Gastrocnemius medialis (tissue), 4 donors: ENCODE measurements around the gene PDE4B. TPM values are rescaled to one million over a fixed set of nuclear protein-coding genes. Genes with fewer than 3 reads are reported as not detected.
A peak's percentile ranks its signal among the peaks of the same experiment; 100 is the strongest.

Source experiments
- ATAC-seq, 2 donors: fragments of 150-250 bp; one replicate each; pipeline ENCODE4 v1.9.1; 2016
- DNase-seq, 2 donors: peaks; one replicate each; pipeline ENCODE4 v3.0.0-alpha.2; 2019
- H3K27ac ChIP-seq, 4 donors: fragments of 200-600 bp; sonication (generic); 1 replicate in 1 of 4; 2 replicates in 3 of 4; pipeline ENCODE4 v1.5.1; 2016 to 2018; ENCODE audit warnings: mild to moderate bottlenecking in 2 of 4, moderate library complexity in 1 of 4
- H3K27me3 ChIP-seq, 3 donors: fragments of 200-600 bp; sonication (generic) in 2 of 3; 1 replicate in 1 of 3; 2 replicates in 2 of 3; pipeline versions ENCODE4 v1.5.1 to v1.6.0; 2016 to 2019; ENCODE audit warnings: mild to moderate bottlenecking in 1 of 3, moderate library complexity in 1 of 3
- H3K36me3 ChIP-seq, 2 donors: fragments of 200-600 bp; sonication (generic) in 1 of 2; one replicate each; pipeline ENCODE4 v1.5.1; 2017 to 2018
- H3K4me1 ChIP-seq, 2 donors: fragments of 200-600 bp; sonication (generic) in 1 of 2; one replicate each; pipeline ENCODE4 v1.5.1; 2016 to 2017; ENCODE audit warnings: mild to moderate bottlenecking in 2 of 2
- H3K4me3 ChIP-seq, 4 donors: fragments of 200-600 bp; sonication (generic) in 3 of 4; 1 replicate in 1 of 4; 2 replicates in 3 of 4; pipeline ENCODE4 v1.5.1; 2016 to 2019; ENCODE audit warnings: mild to moderate bottlenecking in 2 of 4
- H3K9me3 ChIP-seq, 3 donors: fragments of 200-600 bp; sonication (generic) in 2 of 3; 1 replicate in 1 of 3; 2 replicates in 2 of 3; pipeline ENCODE4 v1.5.1; 2016 to 2019
- CTCF ChIP-seq, 5 experiments: fragments of 450-650 bp in 3 of 5; fragments of 200-600 bp in 2 of 5; sonication (generic) in 2 of 5; IDR thresholded peaks in 4 of 5; conservative IDR thresholded peaks in 1 of 5; 1 replicate in 4 of 5; 2 replicates in 1 of 5; pipeline ENCODE4 v1.5.1; 2016 to 2019; ENCODE audit warnings: antibody characterized with exemption in 5 of 5, mild to moderate bottlenecking in 3 of 5, moderate library complexity in 3 of 5
- POLR2A ChIP-seq, 2 donors: fragments of 450-650 bp; IDR thresholded peaks; one replicate each; pipeline ENCODE4 v1.6.1; 2017; ENCODE audit warnings: antibody characterized with exemption in 2 of 2, mild to moderate bottlenecking in 2 of 2, moderate library complexity in 2 of 2
- in situ Hi-C, 4 donors: fragments of 200-750 bp; cut with MboI; loops; one replicate each; pipeline versions ENCODE4 v1.15.0 to v1.8.0; 2017; ENCODE audit warnings: low sequenced_read_pairs in 4 of 4
- intact Hi-C: fragments of 100-400 bp; cut with DNase I; formaldehyde crosslinking; loops from one replicate; pipeline ENCODE4 v1.15.1; 2023; ENCODE audit warnings: low total_unique reads
- total RNA-seq, 4 donors: library from RNA; depleted of rRNA; stranded (reverse); fragments of >200 nt; gene quantifications; one replicate each; pipeline versions ENCODE4 v1.1.0 to v1.2.3, GENCODE V29; 2016

Gene PDE4B
- total RNA-seq, 4 donors from 2014 or later, result 4.5 to 8.5 (median 7.9) TPM

- Histone ChIP-seq H3K27me3 (peaks cover 0 to 7% (median 0%) of the 10 kb centered on the region in 3 donors), H3K27ac (no peak overlapping the region), H3K9me3 (no peaks in the 10 kb centered on the region), H3K4me1 (no peaks in the 10 kb centered on the region), H3K4me3 (no peak overlapping the region), H3K36me3 (no peaks in the 10 kb centered on the region)
- intact Hi-C loops, result no loop called here
- in situ Hi-C loops, result no loop called here
- DNase-seq, result no peak
- TF ChIP-seq CTCF (IDR thresholded peaks at IDR 0.05 in 4 of 5, conservative IDR thresholded peaks at IDR 0.05 in 1 of 5) (no peak), POLR2A (IDR thresholded peaks at IDR 0.05) (no peak)
- ATAC-seq, result no peak
These were observed 6.9 kb downstream of the PDE4B start for GRCh38 chr1:65799601-65800000.

DNA sequence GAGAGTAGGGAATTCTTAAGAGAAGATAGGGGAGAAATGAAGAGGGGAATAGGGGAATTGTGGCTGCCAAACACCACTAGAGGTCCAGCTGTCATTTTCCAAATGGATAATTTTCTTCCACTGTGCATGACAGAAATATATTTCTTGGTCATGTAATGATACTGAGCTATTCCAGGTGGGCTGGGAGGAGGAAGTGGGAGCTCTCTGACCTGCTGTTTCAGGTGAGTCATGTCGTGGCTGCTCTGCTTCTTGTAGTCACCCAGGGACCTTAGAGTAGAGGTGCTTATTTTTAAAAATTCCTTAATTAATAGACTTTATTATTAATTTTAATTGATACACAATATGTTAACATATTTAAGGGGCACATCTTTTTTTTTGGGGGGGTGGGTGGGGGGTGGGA lies 11.9 kb downstream of the PDE4B start:
- no peaks in the 10 kb centered on the region for H3K4me1 ChIP-seq
- H3K27ac ChIP-seq, result no peak overlapping the region
- no peaks in the 10 kb centered on the region for H3K27me3 ChIP-seq
- in situ Hi-C loops, result no loop called here
- intact Hi-C loops, result no loop called here
- no peak for TF ChIP-seq CTCF (IDR thresholded peaks at IDR 0.05 in 4 of 5, conservative IDR thresholded peaks at IDR 0.05 in 1 of 5)
- TF ChIP-seq POLR2A (IDR thresholded peaks at IDR 0.05), result no peak
- no peaks in the 10 kb centered on the region for H3K36me3 ChIP-seq
- no peak overlapping the region for H3K4me3 ChIP-seq
- ATAC-seq (no peak), DNase-seq (no peak)
- no peaks in the 10 kb centered on the region for H3K9me3 ChIP-seq

- H3K4me3 ChIP-seq, result no peak overlapping the region
- TF ChIP-seq CTCF (IDR thresholded peaks at IDR 0.05 in 4 of 5, conservative IDR thresholded peaks at IDR 0.05 in 1 of 5) (no peak), POLR2A (IDR thresholded peaks at IDR 0.05) (no peak)
- in situ Hi-C loops, result no loop called here
- H3K4me1 ChIP-seq, result no peaks in the 10 kb centered on the region
- intact Hi-C loops, result no loop called here
- H3K36me3 ChIP-seq, result no peaks in the 10 kb centered on the region
- ATAC-seq (no peak), DNase-seq (peak in 1 of 2 donors; percentile 16)
- H3K27me3 ChIP-seq, result no peaks in the 10 kb centered on the region
- H3K27ac ChIP-seq, result no peak overlapping the region
- no peaks in the 10 kb centered on the region for H3K9me3 ChIP-seq
These were observed 19.4 kb downstream of the PDE4B start for GRCh38 chr1:65812065-65812464.

DNA sequence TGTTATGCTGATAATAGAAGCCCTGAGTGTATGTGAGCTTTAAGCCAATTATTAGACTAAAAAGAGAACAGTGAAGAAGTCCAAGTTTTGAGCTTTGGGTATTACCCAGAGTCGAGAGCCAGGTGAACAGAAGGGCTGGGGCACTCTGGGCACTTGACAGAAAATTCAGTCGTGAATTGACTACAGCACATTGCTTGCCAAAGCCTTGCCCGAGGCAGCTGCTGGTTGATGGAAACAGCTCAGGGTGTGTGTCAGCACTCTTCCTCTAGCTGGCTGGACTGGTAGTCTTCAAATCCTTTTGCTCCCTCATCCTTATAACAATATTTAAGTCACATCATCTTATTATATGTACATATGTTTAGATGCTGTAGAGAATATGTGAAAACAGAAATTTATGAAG lies 21.3 kb downstream of the PDE4B start:
- DNase-seq (no peak), ATAC-seq (no peak)
- intact Hi-C loops, result no loop called here
- no peaks in the 10 kb centered on the region for H3K36me3 ChIP-seq
- H3K4me1 ChIP-seq, result no peaks in the 10 kb centered on the region
- no peaks in the 10 kb centered on the region for H3K9me3 ChIP-seq
- no peak overlapping the region for H3K27ac ChIP-seq
- TF ChIP-seq CTCF (IDR thresholded peaks at IDR 0.05 in 4 of 5, conservative IDR thresholded peaks at IDR 0.05 in 1 of 5) (no peak), POLR2A (IDR thresholded peaks at IDR 0.05) (no peak)
- H3K27me3 ChIP-seq, result no peaks in the 10 kb centered on the region
- in situ Hi-C loops, result no loop called here
- H3K4me3 ChIP-seq, result no peak overlapping the region

DNA sequence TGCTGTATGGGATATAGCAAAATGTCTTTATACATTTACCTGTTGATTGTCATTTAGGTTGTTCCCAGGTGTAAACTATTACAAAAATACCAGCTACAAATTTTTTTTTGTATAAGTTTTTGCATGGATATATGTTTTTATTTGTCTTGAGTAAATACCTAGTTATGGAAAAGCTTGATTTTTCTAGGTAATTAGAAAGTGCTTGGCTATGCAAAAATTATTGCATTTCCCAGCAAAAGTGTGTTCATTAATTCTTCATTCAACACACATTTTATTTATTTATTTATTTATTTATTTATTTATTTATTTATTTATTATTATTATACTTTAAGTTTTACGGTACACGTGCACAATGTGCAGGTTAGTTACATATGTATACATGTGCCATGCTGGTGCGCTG lies 22.1 kb downstream of the PDE4B start:
- intact Hi-C loops (no loop called here), in situ Hi-C loops (no loop called here)
- Histone ChIP-seq H3K4me1 (no peaks in the 10 kb centered on the region), H3K27ac (no peak overlapping the region), H3K9me3 (no peaks in the 10 kb centered on the region), H3K36me3 (no peaks in the 10 kb centered on the region), H3K4me3 (no peak overlapping the region), H3K27me3 (no peaks in the 10 kb centered on the region)
- ATAC-seq, result no peak
- TF ChIP-seq CTCF (IDR thresholded peaks at IDR 0.05 in 4 of 5, conservative IDR thresholded peaks at IDR 0.05 in 1 of 5), result no peak
- TF ChIP-seq POLR2A (IDR thresholded peaks at IDR 0.05), result no peak
- DNase-seq, result no peak
